ENCODE data around the gene GPC2. TPM values are rescaled to one million over a fixed set of nuclear protein-coding genes. Genes with fewer than 3 reads are reported as not detected.

The GPC2 gene
- total RNA-seq, 1 donor = 0.43 TPM

GRCh38 chr7:100212631-100213286 is 35.6 kb upstream of the GPC2 start:
- H3K4me3 ChIP-seq (ENCODE audit: low read depth, low read length) = no peak overlapping the region
- no peak for DNase-seq (ENCODE audit: low read depth)
- TF ChIP-seq, protein P1, sequence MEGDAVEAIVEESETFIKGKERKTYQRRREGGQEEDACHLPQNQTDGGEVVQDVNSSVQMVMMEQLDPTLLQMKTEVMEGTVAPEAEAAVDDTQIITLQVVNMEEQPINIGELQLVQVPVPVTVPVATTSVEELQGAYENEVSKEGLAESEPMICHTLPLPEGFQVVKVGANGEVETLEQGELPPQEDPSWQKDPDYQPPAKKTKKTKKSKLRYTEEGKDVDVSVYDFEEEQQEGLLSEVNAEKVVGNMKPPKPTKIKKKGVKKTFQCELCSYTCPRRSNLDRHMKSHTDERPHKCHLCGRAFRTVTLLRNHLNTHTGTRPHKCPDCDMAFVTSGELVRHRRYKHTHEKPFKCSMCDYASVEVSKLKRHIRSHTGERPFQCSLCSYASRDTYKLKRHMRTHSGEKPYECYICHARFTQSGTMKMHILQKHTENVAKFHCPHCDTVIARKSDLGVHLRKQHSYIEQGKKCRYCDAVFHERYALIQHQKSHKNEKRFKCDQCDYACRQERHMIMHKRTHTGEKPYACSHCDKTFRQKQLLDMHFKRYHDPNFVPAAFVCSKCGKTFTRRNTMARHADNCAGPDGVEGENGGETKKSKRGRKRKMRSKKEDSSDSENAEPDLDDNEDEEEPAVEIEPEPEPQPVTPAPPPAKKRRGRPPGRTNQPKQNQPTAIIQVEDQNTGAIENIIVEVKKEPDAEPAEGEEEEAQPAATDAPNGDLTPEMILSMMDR (IDR thresholded peaks at IDR 0.05; ENCODE audit: insufficient read depth, low read depth, low read length) = no peak

GRCh38 chr7:100211342-100211780 is 34.2 kb upstream of the GPC2 start:
- H3K4me3 ChIP-seq (ENCODE audit: low read depth, low read length) = no peak overlapping the region
- TF ChIP-seq, protein P1 (IDR thresholded peaks at IDR 0.05; ENCODE audit: insufficient read depth, low read depth, low read length) = no peak
- DNase-seq (ENCODE audit: low read depth) = no peak

GRCh38 chr7:100210805-100211204 is 33.6 kb upstream of the GPC2 start:
- DNase-seq (ENCODE audit: low read depth) = no peak
- H3K4me3 ChIP-seq (ENCODE audit: low read depth, low read length) = no peak overlapping the region
- TF ChIP-seq, protein P1 (IDR thresholded peaks at IDR 0.05; ENCODE audit: insufficient read depth, low read depth, low read length) = no peak

- TF ChIP-seq, protein P1 (IDR thresholded peaks at IDR 0.05; ENCODE audit: insufficient read depth, low read depth, low read length) = no peak
- DNase-seq (ENCODE audit: low read depth) = no peak
- no peak overlapping the region for H3K4me3 ChIP-seq (ENCODE audit: low read depth, low read length)
These were observed 32.3 kb upstream of the GPC2 start for GRCh38 chr7:100209493-100209892.

DNA sequence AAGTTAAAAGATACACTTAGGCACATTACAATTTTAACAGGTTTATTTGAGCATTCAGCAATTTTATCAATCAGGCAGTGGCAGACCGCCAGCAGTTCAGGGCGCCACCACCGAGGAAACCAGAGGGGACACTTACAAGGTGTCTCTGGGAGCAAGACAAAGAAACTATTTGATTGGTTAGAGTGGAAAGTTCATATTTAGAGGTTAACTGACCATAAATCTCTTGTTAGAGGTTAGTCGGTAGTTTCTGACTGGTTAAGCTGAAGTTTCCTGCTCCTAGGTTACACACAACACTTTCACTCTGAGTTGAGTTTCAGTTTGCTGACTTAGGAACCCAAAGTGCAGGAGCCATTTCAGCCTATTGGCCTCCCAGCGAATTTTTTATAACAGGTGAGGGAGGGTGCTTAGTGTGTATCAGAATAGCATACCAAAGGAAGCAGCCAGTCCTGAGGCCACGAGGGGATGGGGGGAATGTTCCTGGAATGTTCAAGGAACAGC is 31.8 kb upstream of the GPC2 start:
- no peak for DNase-seq (ENCODE audit: low read depth)
- no peak overlapping the region for H3K4me3 ChIP-seq (ENCODE audit: low read depth, low read length)
- TF ChIP-seq, protein P1 (IDR thresholded peaks at IDR 0.05; ENCODE audit: insufficient read depth, low read depth, low read length) = no peak

- no peak for DNase-seq (ENCODE audit: low read depth)
- no peak overlapping the region for H3K4me3 ChIP-seq (ENCODE audit: low read depth, low read length)
- TF ChIP-seq, protein P1 (IDR thresholded peaks at IDR 0.05; ENCODE audit: insufficient read depth, low read depth, low read length) = no peak
These were observed 27.3 kb upstream of the GPC2 start for GRCh38 chr7:100204454-100204853.

DNA sequence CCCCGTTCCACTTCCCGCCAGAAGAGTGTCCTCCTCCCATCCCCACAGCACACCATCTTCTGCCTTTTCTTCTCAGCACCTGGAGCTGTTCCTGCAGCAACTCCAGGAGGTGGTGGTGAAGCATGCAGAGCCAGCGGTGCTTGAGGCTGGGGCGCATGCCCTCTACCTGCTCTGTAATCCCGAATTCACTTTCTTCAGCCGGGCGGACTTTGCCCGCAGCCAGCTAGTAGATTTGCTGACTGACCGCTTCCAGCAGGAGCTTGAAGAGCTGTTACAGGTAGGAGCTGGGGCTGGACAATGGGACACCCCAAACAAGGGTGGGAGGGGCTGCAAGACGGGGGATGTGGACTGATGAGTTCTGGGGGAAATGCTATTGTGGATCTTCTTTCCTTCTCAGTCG is 23.5 kb upstream of the GPC2 start:
- DNase-seq (ENCODE audit: low read depth) = no peak
- TF ChIP-seq, protein P1 (IDR thresholded peaks at IDR 0.05; ENCODE audit: insufficient read depth, low read depth, low read length) = no peak

More for the DNA sequence above, 23.5 kb upstream of the GPC2 start:
- no peak overlapping the region for H3K4me3 ChIP-seq (ENCODE audit: low read depth, low read length)

All from fibroblast of villous mesenchyme (primary cell).